NT2/D1 (cell line): ENCODE measurements around the gene DSTN.

Source experiments
- DNase-seq: peaks from one replicate; pipeline ENCODE4 v3.0.0-alpha.2; 2011; ENCODE audit warnings: low read depth, low spot score
- H3K27me3 ChIP-seq: 2 replicates; pipeline ENCODE4 v1.6.0; 2011; ENCODE audit warnings: mild to moderate bottlenecking; ENCODE audit not compliant: insufficient read length, insufficient read depth
- H3K36me3 ChIP-seq: 2 replicates; pipeline ENCODE4 v1.6.1; 2011; ENCODE audit warnings: mild to moderate bottlenecking, low read length, mixed read lengths; ENCODE audit not compliant: insufficient read depth, insufficient read length
- H3K4me1 ChIP-seq: 2 replicates; pipeline ENCODE4 v1.5.1; 2011; ENCODE audit not compliant: insufficient read depth, insufficient read length
- H3K4me3 ChIP-seq: 2 replicates; pipeline ENCODE4 v1.5.1; 2011; ENCODE audit warnings: low read depth; ENCODE audit not compliant: insufficient read length
- H3K9ac ChIP-seq: 2 replicates; pipeline ENCODE4 v1.6.0; 2011; ENCODE audit warnings: low read depth; ENCODE audit not compliant: insufficient read length
- H3K9me3 ChIP-seq: 2 replicates; pipeline ENCODE4 v1.5.1; 2011; ENCODE audit warnings: mild to moderate bottlenecking, low read length; ENCODE audit not compliant: insufficient read depth
- SUZ12 ChIP-seq: IDR thresholded peaks from 2 replicates; pipeline ENCODE4 v1.6.1; 2011; ENCODE audit not compliant: insufficient read length, insufficient read depth; ENCODE audit errors: extremely low read depth
- YY1 ChIP-seq: IDR thresholded peaks from 2 replicates; pipeline ENCODE4 v1.6.1; 2011; ENCODE audit not compliant: insufficient read length, insufficient read depth
- ZNF274 ChIP-seq: IDR thresholded peaks from 2 replicates; pipeline ENCODE4 v1.6.1; 2011; ENCODE audit warnings: mild to moderate bottlenecking, low read depth, low read length

Gene DSTN

GRCh38 chr20:17586250-17586649 is 16.4 kb downstream of the DSTN start:
- H3K27me3 ChIP-seq = no peaks in the 10 kb centered on the region
- no peaks in the 10 kb centered on the region for H3K4me1 ChIP-seq
- H3K4me3 ChIP-seq = no peak overlapping the region
- no peaks in the 10 kb centered on the region for H3K9me3 ChIP-seq
- no peak for DNase-seq
- TF ChIP-seq YY1 = no peak
- no peak for TF ChIP-seq SUZ12
- no peak for TF ChIP-seq ZNF274
- no peak overlapping the region for H3K9ac ChIP-seq
- no peaks in the 10 kb centered on the region for H3K36me3 ChIP-seq

GRCh38 chr20:17587148-17587547 is 17.3 kb downstream of the DSTN start:
- no peak for DNase-seq
- no peaks in the 10 kb centered on the region for H3K27me3 ChIP-seq
- H3K4me1 ChIP-seq = no peaks in the 10 kb centered on the region
- no peak overlapping the region for H3K4me3 ChIP-seq
- no peaks in the 10 kb centered on the region for H3K9me3 ChIP-seq
- no peak overlapping the region for H3K9ac ChIP-seq
- TF ChIP-seq SUZ12 = no peak
- TF ChIP-seq ZNF274 = no peak
- TF ChIP-seq YY1 = no peak
- H3K36me3 ChIP-seq = peaks cover 7% of the 10 kb centered on the region

GRCh38 chr20:17587824-17588223 is 17.9 kb downstream of the DSTN start:
- DNase-seq = no peak
- peaks cover 12% of the 10 kb centered on the region for H3K36me3 ChIP-seq
- H3K9me3 ChIP-seq = no peaks in the 10 kb centered on the region
- H3K4me1 ChIP-seq = no peaks in the 10 kb centered on the region
- TF ChIP-seq YY1 (no peak), ZNF274 (no peak), SUZ12 (no peak)
- no peak overlapping the region for H3K4me3 ChIP-seq
- no peak overlapping the region for H3K9ac ChIP-seq
- H3K27me3 ChIP-seq = no peaks in the 10 kb centered on the region

- Histone ChIP-seq H3K4me1 (no peaks in the 10 kb centered on the region), H3K9me3 (no peaks in the 10 kb centered on the region), H3K9ac (no peak overlapping the region), H3K4me3 (no peak overlapping the region), H3K36me3 (peaks cover 15% of the 10 kb centered on the region), H3K27me3 (no peaks in the 10 kb centered on the region)
- DNase-seq = no peak
- TF ChIP-seq SUZ12 (no peak), YY1 (no peak), ZNF274 (no peak)
Measured at GRCh38 chr20:17589161-17589834, 19.4 kb downstream of the DSTN start.

GRCh38 chr20:17590245-17590644 is 20.4 kb downstream of the DSTN start:
- Histone ChIP-seq H3K4me1 (no peaks in the 10 kb centered on the region), H3K4me3 (no peak overlapping the region), H3K9me3 (no peaks in the 10 kb centered on the region), H3K9ac (no peak overlapping the region), H3K27me3 (no peaks in the 10 kb centered on the region), H3K36me3 (peaks cover 20% of the 10 kb centered on the region)
- DNase-seq = no peak
- TF ChIP-seq SUZ12 (no peak), YY1 (no peak), ZNF274 (no peak)

GRCh38 chr20:17593902-17594301 is 24.0 kb downstream of the DSTN start:
- TF ChIP-seq ZNF274 (no peak), YY1 (no peak), SUZ12 (no peak)
- Histone ChIP-seq H3K36me3 (peaks cover 20% of the 10 kb centered on the region), H3K9me3 (no peaks in the 10 kb centered on the region), H3K4me1 (no peaks in the 10 kb centered on the region), H3K9ac (no peak overlapping the region), H3K27me3 (no peaks in the 10 kb centered on the region), H3K4me3 (no peak overlapping the region)
- DNase-seq = no peak

- H3K9me3 ChIP-seq = no peaks in the 10 kb centered on the region
- no peaks in the 10 kb centered on the region for H3K27me3 ChIP-seq
- H3K36me3 ChIP-seq = peaks cover 25% of the 10 kb centered on the region
- H3K9ac ChIP-seq = no peak overlapping the region
- DNase-seq = no peak
- no peak for TF ChIP-seq SUZ12
- H3K4me3 ChIP-seq = no peak overlapping the region
- H3K4me1 ChIP-seq = no peaks in the 10 kb centered on the region
Measured at GRCh38 chr20:17594443-17594842, 24.6 kb downstream of the DSTN start.

- Histone ChIP-seq H3K4me1 (no peaks in the 10 kb centered on the region), H3K4me3 (no peak overlapping the region), H3K36me3 (peaks cover 28% of the 10 kb centered on the region), H3K9me3 (no peaks in the 10 kb centered on the region), H3K27me3 (no peaks in the 10 kb centered on the region), H3K9ac (no peak overlapping the region)
- no peak for DNase-seq
- no peak for TF ChIP-seq ZNF274
- TF ChIP-seq SUZ12 = no peak
- no peak for TF ChIP-seq YY1
Measured at GRCh38 chr20:17595856-17596255, 26.0 kb downstream of the DSTN start.
